Measurements from ENCODE around the gene INO80. TPM values are rescaled to one million over a fixed set of nuclear protein-coding genes. Genes with fewer than 3 reads are reported as not detected.

INO80 gene
- total and polyA plus RNA-seq, 12 donors = 4.8 to 14.8 (median 11.7) TPM

- H3K9me3 ChIP-seq = no peaks in the 10 kb centered on the region
- DNase-seq (no peak), ATAC-seq (no peak)
- intact Hi-C loops (cut with DNase I) = loop anchor here in 3 of 10 donors (5.0 to 10.0 kb wide), 3 partner anchors 83 to 160 kb away; no protein-coding TSS in a partner anchor
- no peak overlapping the region for H3K4me3 ChIP-seq
- peaks cover 0 to 38% (median 19%) of the 10 kb centered on the region in 9 donors for H3K4me1 ChIP-seq
- H3K36me3 ChIP-seq = peaks cover 0 to 84% (median 10%) of the 10 kb centered on the region in 9 donors
- TF ChIP-seq, protein P1, sequence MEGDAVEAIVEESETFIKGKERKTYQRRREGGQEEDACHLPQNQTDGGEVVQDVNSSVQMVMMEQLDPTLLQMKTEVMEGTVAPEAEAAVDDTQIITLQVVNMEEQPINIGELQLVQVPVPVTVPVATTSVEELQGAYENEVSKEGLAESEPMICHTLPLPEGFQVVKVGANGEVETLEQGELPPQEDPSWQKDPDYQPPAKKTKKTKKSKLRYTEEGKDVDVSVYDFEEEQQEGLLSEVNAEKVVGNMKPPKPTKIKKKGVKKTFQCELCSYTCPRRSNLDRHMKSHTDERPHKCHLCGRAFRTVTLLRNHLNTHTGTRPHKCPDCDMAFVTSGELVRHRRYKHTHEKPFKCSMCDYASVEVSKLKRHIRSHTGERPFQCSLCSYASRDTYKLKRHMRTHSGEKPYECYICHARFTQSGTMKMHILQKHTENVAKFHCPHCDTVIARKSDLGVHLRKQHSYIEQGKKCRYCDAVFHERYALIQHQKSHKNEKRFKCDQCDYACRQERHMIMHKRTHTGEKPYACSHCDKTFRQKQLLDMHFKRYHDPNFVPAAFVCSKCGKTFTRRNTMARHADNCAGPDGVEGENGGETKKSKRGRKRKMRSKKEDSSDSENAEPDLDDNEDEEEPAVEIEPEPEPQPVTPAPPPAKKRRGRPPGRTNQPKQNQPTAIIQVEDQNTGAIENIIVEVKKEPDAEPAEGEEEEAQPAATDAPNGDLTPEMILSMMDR (IDR thresholded peaks at IDR 0.05) = no peak
- 55 to 57% methylated on average over 2 of the region's 2 CpGs for WGBS, 2 donors
- H3K27ac ChIP-seq = peak overlapping the region in 2 of 10 donors; percentile 29 to 35
- no peaks in the 10 kb centered on the region for H3K27me3 ChIP-seq
Observed at GRCh38 chr15:41024885-41025284, 91.2 kb downstream of the INO80 start.

GRCh38 chr15:41024131-41024530 is 91.9 kb downstream of the INO80 start:
- intact Hi-C loops (cut with DNase I) = loop anchor here in 3 of 10 donors (5.0 to 10.0 kb wide), 3 partner anchors 82 to 161 kb away; no protein-coding TSS in a partner anchor
- Histone ChIP-seq H3K9me3 (no peaks in the 10 kb centered on the region), H3K4me1 (peaks cover 0 to 45% (median 20%) of the 10 kb centered on the region in 9 donors), H3K27me3 (no peaks in the 10 kb centered on the region), H3K36me3 (peaks cover 0 to 84% (median 10%) of the 10 kb centered on the region in 9 donors), H3K4me3 (no peak overlapping the region), H3K27ac (peak overlapping the region in 4 of 10 donors; percentile 2 to 35 (median 16))
- TF ChIP-seq, protein P1 (IDR thresholded peaks at IDR 0.05) = no peak
- ATAC-seq (peak in 6 of 8 donors; percentile 21 to 47 (median 40)), DNase-seq (no peak)
- WGBS, 2 donors = 27 to 33% methylated on average over 4 of the region's 4 CpGs

DNA sequence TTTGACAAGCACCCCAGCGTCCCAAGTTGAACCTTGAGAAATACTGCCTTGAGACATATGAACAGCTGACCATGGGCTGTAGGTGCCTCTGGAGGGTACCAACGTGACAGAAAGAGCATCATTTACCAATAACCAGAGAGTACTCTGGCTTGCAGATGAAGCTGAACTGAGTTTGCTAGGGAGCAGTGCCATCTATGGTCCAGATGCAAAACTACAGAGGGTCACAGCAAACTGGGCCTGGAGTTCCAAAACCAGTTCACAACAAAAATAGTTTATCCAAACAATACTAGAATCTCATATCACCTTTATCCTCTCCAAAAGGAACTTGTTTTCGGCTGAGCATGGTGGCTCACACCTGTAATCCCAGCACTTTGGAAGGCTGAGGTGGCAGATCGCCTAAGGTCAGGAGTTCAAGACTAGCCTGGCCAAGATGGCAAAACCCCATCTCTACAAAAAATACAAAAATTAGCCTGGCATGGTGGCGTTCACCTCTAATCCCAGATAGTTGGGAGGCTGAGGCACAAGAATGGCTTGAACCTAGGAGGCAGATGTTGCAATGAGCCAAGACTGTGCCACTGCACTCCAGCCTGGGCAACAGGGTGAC is 93.5 kb downstream of the INO80 start:
- Histone ChIP-seq H3K36me3 (peaks cover 0 to 86% (median 14%) of the 10 kb centered on the region in 9 donors), H3K27ac (no peak overlapping the region), H3K9me3 (no peaks in the 10 kb centered on the region), H3K27me3 (no peaks in the 10 kb centered on the region), H3K4me1 (peaks cover 2 to 61% (median 34%) of the 10 kb centered on the region in 9 donors), H3K4me3 (no peak overlapping the region)
- 61 to 62% methylated on average over 5 of the region's 5 CpGs for WGBS, 2 donors
- peak in 1 of 2 donors; percentile 38 for DNase-seq
- TF ChIP-seq, protein P1 (IDR thresholded peaks at IDR 0.05) = peak; percentile 45 to 85 (median 77)
- ATAC-seq = peak; percentile 45 to 71 (median 54)
- intact Hi-C loops (cut with DNase I) = loop anchor here in 4 of 10 donors (1.0 to 10.0 kb wide), 5 partner anchors 80 to 162 kb away; no protein-coding TSS in a partner anchor

DNA sequence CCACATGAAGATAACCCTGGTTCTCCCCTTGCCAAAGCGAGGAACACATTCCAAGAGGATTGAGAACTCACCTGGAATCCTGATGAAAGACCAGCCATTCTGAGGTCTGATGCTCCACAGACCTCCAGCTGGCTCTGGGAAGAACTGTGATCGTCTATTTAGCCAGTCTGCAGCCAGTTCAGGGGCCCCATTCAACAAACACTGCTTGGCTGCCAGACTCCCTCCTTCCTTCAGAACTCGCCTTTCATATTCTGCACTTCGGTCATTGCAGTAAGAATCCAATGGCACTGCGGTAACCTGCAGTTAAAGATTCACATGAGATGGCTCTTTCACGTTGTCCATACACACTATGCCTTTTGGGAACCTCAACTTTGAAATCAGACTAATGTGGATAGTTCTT is 95.3 kb downstream of the INO80 start:
- 73 to 87% methylated on average over 6 of the region's 6 CpGs for WGBS, 2 donors

More for the DNA sequence above, 95.3 kb downstream of the INO80 start:
- Histone ChIP-seq H3K4me3 (no peak overlapping the region), H3K36me3 (peaks cover 0 to 86% (median 11%) of the 10 kb centered on the region in 9 donors), H3K27ac (peak overlapping the region in 4 of 10 donors; percentile 14 to 81 (median 48)), H3K27me3 (no peaks in the 10 kb centered on the region), H3K9me3 (no peaks in the 10 kb centered on the region), H3K4me1 (peaks cover 2 to 66% (median 45%) of the 10 kb centered on the region in 9 donors)
- intact Hi-C loops (cut with DNase I) = loop anchor here in 3 of 10 donors (5.0 to 10.0 kb wide), 3 partner anchors 79 to 164 kb away; no protein-coding TSS in a partner anchor
- ATAC-seq (no peak), DNase-seq (no peak)
- TF ChIP-seq, protein P1 (IDR thresholded peaks at IDR 0.05) = no peak
